Retina (tissue), 1 donor: ENCODE results near the gene CBR1.
"Not testable (repeated sequence)": the region's sequence is repeated elsewhere in the genome, so short reads cannot be mapped to it uniquely, and the experiment has no call there.

Experiments used
- DNase-seq: peaks from one replicate; pipeline ENCODE4 v3.0.0-alpha.2; 2016

CBR1 gene

DNA sequence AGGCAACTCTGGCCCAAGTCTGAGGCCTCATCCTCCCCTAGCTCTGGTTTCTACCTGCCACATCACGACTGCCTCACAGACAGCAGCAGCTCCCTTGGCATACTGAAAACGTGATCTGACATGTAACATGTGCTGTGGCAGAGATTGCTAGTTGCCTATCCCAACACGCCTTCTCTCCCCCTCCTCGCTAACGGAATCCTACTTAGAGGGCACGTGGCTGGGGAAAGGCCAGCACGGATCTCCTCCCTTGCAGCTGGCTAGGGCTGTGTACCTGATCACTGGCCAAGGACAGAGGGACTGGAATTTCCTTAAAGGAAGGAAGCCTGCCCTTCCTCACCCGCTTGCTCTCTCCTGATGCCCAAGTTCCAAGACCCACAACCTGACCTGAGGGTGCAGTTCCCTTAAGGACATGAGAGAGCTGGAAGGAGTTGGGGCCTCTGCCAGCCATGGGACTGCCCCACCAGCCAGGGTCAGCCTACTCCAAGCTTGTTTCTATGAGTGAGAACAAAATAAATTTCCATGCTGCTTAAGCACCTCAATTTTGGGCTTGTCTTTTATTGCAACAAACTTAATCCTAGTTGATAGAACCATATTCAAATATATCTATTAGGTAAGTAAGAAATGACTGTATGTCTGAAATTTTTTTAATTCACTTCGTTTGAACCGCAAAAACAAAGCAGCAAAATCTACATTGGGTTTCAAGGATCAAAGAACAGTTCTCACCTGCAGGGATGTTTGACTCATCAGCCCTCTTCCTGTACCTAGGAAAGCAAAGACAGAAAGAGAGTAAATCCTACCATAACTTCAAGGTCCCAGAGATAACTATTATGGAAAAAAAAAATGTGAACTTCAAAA lies 16.7 kb upstream of the CBR1 start:
- no peak for DNase-seq

GRCh38 chr21:36053715-36054062 lies 16.1 kb upstream of the CBR1 start:
- no peak for DNase-seq

GRCh38 chr21:36055551-36055950 lies 14.3 kb upstream of the CBR1 start:
- no peak for DNase-seq

DNA sequence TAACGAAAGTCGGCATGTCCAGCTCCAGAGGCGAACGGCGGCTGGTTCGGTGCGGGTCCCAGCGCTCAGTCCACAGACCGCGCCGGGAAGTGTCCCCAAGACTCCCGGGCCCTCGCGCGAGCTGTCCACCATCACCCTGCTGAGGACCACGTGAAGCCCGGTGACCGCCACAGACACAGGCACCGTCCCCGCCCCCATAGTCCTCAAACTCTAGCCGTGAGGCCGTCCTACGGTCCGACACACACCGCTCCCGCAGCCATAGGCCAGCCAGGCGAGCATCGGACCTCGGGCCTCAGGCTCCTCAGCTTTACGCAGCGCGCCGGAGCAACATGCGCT lies 10.0 kb upstream of the CBR1 start:
- no peak for DNase-seq

GRCh38 chr21:36060159-36060921 lies 9.5 kb upstream of the CBR1 start, which contains the start of gene SETD4:
SETD4 (minus strand) TSS chr21:36060526; CDS start chr21:36058888, 1,638 bp downstream.
- peak; percentile 99 for DNase-seq

- DNase-seq: no peak
Observed at GRCh38 chr21:36061445-36061844, 8.4 kb upstream of the CBR1 start.

- DNase-seq: no peak
Observed at GRCh38 chr21:36063375-36064084, 6.3 kb upstream of the CBR1 start.

GRCh38 chr21:36064085-36064460 lies 5.8 kb upstream of the CBR1 start:
- DNase-seq: no peak

GRCh38 chr21:36065497-36066036 lies 4.3 kb upstream of the CBR1 start:
- DNase-seq: no peak

DNA sequence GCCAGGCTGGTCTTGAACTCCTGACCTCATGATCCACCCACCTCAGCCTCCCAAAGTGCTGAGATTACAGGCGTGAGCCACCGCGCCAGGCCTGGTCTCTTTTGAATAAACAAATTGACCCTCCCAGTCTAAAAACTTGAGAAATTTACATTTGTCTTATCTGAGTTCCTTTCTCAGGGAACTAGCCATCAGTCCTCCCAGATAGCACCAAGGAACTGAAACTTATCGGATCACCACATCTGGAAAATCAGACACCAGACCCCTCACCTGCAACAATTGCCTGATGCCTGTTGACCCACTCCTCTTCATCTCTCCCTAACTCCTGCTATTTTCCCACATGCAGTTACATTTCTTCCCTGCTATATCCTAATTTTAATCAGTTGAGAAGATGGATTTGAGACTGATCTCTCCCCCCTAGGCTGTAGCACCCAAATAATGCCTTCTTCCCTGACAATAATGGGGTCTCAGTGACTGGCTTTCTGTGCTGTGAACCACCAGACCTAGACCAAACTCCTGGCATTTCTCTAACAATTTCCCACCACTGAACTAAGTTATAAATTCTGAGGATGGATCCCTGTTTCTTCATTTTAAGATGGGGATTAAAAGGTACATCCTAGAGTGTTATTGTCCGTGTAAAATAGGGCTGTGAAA lies 951 bp upstream of the CBR1 start:
- no peak for DNase-seq

GRCh38 chr21:36070999-36071398 lies 1.2 kb downstream of the CBR1 start:
- DNase-seq: no peak

DNA sequence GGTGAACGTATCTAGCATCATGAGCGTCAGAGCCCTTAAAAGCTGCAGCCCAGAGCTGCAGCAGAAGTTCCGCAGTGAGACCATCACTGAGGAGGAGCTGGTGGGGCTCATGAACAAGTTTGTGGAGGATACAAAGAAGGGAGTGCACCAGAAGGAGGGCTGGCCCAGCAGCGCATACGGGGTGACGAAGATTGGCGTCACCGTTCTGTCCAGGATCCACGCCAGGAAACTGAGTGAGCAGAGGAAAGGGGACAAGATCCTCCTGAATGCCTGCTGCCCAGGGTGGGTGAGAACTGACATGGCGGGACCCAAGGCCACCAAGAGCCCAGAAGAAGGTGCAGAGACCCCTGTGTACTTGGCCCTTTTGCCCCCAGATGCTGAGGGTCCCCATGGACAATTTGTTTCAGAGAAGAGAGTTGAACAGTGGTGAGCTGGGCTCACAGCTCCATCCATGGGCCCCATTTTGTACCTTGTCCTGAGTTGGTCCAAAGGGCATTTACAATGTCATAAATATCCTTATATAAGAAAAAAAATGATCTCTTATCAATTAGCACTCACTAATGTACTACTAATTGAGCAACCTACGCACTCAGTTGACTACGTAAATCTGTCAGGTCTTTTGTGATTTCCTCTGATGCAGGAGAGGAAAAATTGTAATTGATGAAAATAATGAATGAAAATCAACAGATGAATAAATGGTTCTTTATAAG lies 2.8 kb downstream of the CBR1 start:
- DNase-seq: no peak

DNA sequence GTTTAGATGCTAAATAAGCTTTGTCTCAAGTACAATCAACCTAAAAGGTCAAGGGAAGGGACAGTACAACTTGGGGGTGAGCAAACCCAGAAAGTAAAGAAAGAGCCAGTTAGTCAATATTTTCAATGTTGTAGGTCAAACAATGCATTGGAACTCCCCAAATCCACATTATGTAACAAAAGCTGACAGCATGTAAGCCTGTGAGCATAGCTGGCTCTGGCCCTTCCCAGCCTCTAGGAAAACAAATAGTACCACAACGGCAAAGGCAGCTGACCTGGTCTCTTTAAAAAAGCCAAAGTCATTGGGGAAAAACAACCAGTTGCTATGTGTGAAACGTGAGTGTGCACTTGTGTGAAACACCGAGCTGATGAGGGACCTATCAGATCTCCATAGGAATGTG lies 3.4 kb downstream of the CBR1 start:
- no peak for DNase-seq

DNA sequence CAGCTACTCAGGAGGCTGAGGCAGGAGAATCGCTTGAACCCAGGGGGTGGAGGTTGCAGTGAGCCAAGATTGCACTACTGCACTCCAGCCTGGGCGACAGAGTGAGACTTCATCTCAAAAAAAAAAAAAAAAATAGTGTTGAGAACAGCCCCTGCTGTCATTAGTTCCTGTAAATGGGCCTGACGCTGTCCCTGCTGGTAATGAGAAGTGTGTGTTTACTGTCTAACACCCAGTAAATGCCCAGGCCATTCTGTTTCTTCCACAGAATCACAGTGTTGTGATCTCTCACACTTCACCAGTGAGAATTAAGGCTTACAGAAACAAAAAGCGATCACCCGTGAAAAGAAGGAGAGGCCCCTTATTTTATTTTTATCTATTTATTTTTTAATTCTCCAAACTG lies 4.1 kb downstream of the CBR1 start:
- not testable (repeated sequence) for DNase-seq

GRCh38 chr21:36075171-36075570 lies 5.3 kb downstream of the CBR1 start:
- no peak for DNase-seq

DNA sequence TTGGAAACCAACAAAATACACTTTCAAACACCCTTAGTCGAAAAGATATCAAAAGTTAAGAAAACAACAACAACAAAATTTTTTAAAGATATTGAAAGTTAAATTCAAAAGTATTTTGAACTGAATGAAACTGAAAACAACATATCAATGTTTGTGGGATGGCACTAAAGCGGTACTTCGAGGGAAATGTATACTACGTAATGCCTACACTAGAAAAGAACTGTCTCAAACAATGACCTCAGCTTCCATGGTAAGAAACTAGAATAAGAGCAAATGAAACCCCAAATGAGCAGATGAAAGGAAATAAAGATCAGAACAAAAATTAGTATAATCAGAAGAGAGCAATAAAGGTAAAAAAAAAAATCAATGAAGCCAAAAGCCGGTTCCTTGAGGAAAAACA lies 6.1 kb downstream of the CBR1 start:
- no peak for DNase-seq

GRCh38 chr21:36076878-36077655 lies 7.2 kb downstream of the CBR1 start:
- DNase-seq: no peak

DNA sequence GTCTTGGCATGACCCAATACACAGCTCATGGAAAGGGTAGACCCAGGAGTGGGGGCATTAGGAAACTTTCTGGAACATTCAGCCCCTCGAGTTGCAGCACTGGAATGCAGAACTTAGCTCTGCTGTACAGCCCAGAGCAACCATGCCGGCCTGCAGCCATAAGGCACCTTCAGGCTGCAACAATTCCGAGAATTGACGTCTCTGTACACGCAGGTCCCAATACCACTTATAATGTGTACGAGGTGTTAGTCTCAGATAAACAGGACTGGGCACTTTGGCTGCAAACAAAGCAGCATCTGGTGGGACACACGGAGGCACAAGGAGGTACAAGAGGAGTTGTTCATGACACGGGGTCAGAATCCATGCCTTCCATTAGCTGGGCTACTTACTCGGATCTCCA lies 7.9 kb downstream of the CBR1 start:
- DNase-seq: no peak

- no peak for DNase-seq
Observed at GRCh38 chr21:36079010-36079649, 9.3 kb downstream of the CBR1 start.

- no peak for DNase-seq
Observed at GRCh38 chr21:36079671-36080070, 9.8 kb downstream of the CBR1 start.

GRCh38 chr21:36080386-36080785 lies 10.6 kb downstream of the CBR1 start:
- DNase-seq: no peak
